HG02852 (cell line): ENCODE results near the gene RAD51.
"Not testable (repeated sequence)": the region's sequence is repeated elsewhere in the genome, so short reads cannot be mapped to it uniquely, and the experiment has no call there.

Source experiments
- ATAC-seq: cut with Tn5 transposase; IDR thresholded peaks from one replicate; pipeline ENCODE4 v1.9.1; 2021; ENCODE audit warnings: mild to moderate bottlenecking, moderate library complexity; ENCODE audit not compliant: unreplicated experiment

The RAD51 gene

DNA sequence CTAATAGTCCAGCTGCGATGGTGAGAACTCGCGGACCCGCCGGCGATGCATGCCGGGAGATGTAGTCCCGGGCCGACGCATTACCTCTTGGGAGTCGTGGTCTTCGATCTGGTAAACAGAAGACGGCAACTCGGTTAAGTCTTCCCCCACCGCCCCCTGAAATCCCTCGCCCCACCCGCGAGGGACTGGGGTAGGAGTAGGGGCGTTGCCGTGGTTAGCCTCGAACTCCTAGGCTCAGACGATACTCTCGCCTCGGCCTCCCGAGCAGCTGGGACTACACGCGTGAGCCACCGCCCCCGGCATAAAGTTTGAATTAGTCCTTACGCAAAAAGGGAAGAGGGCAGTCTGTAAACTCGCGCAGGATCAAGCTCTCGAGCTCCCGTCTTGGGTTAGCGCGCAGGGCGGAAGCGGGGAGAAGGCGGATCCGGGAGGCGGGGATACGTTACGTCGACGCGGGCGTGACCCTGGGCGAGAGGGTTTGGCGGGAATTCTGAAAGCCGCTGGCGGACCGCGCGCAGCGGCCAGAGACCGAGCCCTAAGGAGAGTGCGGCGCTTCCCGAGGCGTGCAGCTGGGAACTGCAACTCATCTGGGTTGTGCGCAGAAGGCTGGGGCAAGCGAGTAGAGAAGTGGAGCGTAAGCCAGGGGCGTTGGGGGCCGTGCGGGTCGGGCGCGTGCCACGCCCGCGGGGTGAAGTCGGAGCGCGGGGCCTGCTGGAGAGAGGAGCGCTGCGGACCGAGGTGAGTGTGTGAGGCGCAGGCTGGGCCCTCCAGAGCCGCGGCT lies at the start of gene RAD51:
Gene RAD51 (plus strand): TSS at position 487 of the 781 bp plus-strand sequence. CDS start 3,585 bp downstream, outside the sequence.
- peak; percentile 73 for ATAC-seq

DNA sequence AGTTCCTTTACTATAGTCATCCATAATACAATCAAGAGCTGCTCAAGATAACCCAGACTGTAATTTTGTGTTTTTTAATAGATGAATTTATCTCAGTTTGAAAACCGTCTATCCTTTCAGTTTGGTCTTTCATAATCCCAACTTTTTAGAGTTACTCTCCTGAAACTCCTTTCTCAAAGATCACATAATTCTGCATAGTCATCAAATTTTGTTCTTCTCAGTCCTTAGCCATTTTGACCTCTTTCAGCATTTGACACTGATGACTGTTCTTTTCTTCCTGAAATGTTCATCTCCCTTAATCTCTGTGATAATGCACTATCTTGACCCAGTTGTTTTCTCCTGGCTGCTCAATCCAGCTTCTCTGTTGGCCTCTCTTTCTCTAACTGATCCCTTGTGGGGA lies 47.5 kb upstream of the RAD51 start:
- ATAC-seq, result no peak

DNA sequence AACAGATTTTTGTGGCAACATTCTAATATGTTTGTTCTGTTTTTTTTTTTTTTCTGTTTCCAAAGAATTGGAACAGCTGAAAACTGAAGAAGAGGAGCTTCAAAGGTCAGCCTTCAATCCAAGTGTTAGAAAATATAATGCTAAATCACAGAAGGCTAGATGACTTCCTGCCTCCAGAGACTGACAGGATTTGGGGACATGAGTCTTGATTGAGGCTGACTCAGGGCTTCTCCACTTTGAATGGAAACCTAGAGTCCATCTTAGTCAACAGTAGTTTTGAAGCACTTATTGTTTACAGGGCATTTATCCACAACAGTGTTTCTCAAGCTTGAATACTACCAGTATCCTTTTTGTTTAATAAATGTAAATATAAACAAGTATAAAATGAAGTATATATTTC lies 44.5 kb upstream of the RAD51 start:
- ATAC-seq, result no peak

GRCh38 chr15:40660686-40661085 lies 34.3 kb upstream of the RAD51 start:
- ATAC-seq, result no peak

DNA sequence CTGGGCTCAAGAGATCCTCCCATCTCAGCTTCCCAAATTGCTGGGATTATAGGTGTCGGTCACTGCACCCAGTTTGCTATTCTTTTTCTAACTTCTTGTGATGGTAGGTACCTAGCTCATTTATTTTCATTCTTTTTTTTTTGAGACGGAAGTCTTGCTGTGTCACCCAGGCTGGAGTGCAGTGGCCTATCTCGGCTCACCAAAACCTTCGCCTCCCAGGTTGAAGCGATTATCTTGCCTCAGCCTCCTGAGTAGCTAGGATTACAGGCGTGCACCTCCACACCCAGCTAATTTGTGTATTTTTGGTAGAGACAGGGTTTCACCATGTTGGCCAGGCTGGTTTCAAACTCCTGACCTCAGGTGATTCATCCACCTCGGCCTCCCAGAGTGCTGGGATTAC lies 30.1 kb upstream of the RAD51 start:
- no peak for ATAC-seq

DNA sequence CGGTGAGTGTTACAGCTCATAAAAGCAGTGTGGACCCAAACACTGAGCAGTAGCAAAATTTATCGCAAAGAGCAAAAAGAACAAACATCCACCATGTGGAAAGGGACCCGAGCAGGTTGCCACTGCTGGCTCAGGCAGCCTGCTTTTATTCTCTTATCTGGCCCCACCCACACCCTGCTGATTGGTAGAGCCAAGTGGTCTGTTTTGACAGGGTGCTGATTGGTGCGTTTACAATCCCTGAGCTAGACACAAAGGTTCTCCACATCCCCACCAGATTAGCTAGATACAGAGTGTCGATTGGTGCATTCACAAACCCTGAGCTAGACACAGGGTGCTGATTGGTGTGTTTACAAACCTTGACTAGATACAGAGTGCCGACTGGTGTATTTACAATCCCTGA lies 18.7 kb upstream of the RAD51 start:
- not testable (repeated sequence) for ATAC-seq

DNA sequence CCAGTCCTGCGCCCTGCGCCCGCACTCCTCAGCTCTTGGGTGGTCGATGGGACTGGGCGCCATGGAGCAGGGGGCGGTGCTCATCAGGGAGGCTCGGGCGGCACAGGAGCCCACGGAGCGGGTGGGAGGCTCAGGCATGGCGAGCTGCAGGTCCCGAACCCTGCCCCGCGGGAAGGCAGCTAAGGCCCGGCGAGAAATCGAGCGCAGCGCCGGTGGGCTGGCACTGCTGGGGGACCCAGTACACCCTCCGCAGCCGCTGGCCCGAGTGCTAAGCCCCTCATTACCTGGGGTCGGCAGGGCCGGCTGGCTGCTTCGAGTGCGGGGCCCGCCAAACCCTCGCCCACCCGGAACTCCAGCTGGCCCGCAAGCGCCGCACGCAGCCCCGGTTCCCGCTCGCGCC lies 18.1 kb upstream of the RAD51 start:
- not testable (repeated sequence) for ATAC-seq

- no peak for ATAC-seq
Observed at GRCh38 chr15:40680151-40680550, 14.8 kb upstream of the RAD51 start.

- ATAC-seq, result not testable (repeated sequence)
Observed at GRCh38 chr15:40680959-40681358, 14.0 kb upstream of the RAD51 start.

DNA sequence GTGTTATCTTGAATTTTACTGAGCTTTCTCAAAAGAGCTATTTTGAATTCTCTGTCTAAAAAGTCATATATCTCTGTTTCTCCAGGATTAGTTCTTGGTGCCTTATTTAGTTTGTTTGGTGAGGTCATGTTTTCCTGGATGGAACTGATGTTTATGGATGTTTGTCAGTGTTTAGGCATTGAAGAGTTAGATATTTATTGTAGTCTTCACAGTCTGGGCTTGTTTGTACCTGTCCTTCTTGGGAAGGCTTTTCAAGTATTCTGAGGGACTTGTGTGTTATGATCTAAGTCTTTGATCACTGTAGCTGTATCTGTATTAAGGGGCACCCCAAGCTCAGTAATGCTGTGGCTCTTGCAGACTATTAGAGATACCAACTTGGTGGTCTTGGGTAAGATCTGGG lies 10.6 kb upstream of the RAD51 start:
- no peak for ATAC-seq

GRCh38 chr15:40685376-40685775 lies 9.6 kb upstream of the RAD51 start:
- no peak for ATAC-seq

- no peak for ATAC-seq
Observed at GRCh38 chr15:40688932-40689799, 5.8 kb upstream of the RAD51 start.

- no peak for ATAC-seq
Observed at GRCh38 chr15:40691737-40692136, 3.2 kb upstream of the RAD51 start.

- ATAC-seq, result peak; percentile 19
Observed at GRCh38 chr15:40693904-40694687, 878 bp upstream of the RAD51 start.

DNA sequence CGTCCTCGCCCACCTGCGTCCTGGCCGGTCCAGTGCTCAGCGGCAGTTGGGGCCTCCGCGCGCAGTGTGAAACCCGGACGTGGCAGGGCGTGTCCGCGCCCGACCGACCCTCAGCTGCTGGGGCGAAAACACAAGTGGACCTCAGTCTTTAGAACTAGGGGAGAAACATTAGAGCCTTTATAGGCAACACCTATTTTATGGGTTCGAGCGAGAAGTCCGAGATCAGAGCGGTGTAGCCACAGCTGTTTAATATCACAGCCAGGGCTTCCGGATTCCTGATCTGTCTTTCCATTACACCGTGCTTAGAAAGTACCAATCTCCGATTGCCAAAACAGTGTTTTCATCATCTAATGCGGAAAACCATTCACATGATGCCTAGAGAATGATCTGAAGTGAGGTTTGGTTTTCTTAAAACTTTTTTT lies 506 bp downstream of the RAD51 start:
- peak; percentile 27 for ATAC-seq

GRCh38 chr15:40696228-40696627 lies 1.3 kb downstream of the RAD51 start:
- ATAC-seq, result no peak

- no peak for ATAC-seq
Observed at GRCh38 chr15:40697916-40698315, 2.9 kb downstream of the RAD51 start.

GRCh38 chr15:40702077-40702476 lies 7.1 kb downstream of the RAD51 start:
- no peak for ATAC-seq

- ATAC-seq, result no peak
Observed at GRCh38 chr15:40706121-40706520, 11.1 kb downstream of the RAD51 start.

DNA sequence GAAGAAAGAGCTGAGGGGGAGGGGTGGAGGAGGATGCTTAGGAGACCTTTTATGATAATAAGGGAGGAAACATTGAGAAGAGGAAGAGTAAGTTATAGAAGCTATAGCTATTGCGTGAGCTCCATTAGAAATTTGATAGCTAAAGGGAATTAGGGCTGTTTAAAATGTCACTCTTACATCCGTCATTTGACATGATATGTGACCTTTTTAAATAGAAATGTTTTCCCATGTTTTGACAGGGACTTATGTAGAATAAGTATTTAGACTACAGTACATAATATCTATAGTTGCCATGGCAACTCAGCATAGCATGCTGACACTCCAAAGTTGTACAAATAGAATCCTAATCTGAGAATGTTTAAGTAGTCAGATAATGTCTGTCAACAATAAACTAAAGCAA lies 19.2 kb downstream of the RAD51 start:
- ATAC-seq, result no peak

GRCh38 chr15:40716165-40716564 lies 21.2 kb downstream of the RAD51 start:
- no peak for ATAC-seq
